ENCODE results near the gene CABLES1.

Gene CABLES1

DNA sequence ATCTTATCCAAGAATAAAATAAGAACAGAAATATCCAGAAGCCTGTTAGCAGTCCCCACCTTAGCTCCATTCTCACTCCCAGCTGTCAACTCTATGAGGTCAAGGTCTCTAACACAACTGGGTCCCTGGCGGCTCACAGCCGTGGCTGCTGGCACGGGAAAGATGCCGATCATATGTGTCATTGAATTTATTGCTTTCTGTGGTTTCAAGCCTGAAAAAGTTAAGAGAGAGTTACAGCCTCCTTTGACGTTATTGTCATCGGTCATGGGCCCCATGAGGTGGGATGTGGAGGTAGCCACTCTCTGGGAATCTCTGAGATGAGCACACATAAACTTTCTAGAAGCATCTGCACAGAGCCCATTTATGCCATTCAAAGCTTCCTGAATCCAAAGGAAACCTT is 28.7 kb upstream of the CABLES1 start (continued):
- TF ChIP-seq REST (tag by site-specific recombination; IDR thresholded peaks at IDR 0.05) (no peak), BCL6B (tag by site-specific recombination; IDR thresholded peaks at IDR 0.05) (no peak), ATF2 (tag by site-specific recombination; IDR thresholded peaks at IDR 0.05; ENCODE audit: low read depth) (0 out of 2 replicates have a peak, but pooled peaks have one; percentile 52), KLF10 (tag by site-specific recombination; IDR thresholded peaks at IDR 0.05) (peak; percentile 53; the same call in 1 of the 2 replicates), KLF17 (tag by site-specific recombination; IDR thresholded peaks at IDR 0.05) (peak; percentile 37; the same call in 1 of the 2 replicates), ZNF354C (tag by site-specific recombination; IDR thresholded peaks at IDR 0.05; ENCODE audit: borderline replicate concordance, low read depth) (no peak), ZFP69B (tag by site-specific recombination; IDR thresholded peaks at IDR 0.05) (peak; percentile 77), ZNF529 (tag by site-specific recombination; IDR thresholded peaks at IDR 0.05; ENCODE audit: insufficient replicate concordance) (no peak), FEZF1 (tag by site-specific recombination; IDR thresholded peaks at IDR 0.05) (peak; percentile 74), ZBTB21 (tag by site-specific recombination; IDR thresholded peaks at IDR 0.05) (peak; percentile 82), SCRT1 (tag by site-specific recombination; IDR thresholded peaks at IDR 0.05; ENCODE audit: borderline replicate concordance) (no peak), ZBTB10 (tag by site-specific recombination; IDR thresholded peaks at IDR 0.05) (peak; percentile 28; the same call in 1 of the 2 replicates), ZNF558 (tag by site-specific recombination; IDR thresholded peaks at IDR 0.05) (0 out of 2 replicates have a peak, but pooled peaks have one; percentile 8), ZNF777 (tag by site-specific recombination; IDR thresholded peaks at IDR 0.05; ENCODE audit: borderline replicate concordance) (no peak)
- TF ChIP-seq, protein P1, sequence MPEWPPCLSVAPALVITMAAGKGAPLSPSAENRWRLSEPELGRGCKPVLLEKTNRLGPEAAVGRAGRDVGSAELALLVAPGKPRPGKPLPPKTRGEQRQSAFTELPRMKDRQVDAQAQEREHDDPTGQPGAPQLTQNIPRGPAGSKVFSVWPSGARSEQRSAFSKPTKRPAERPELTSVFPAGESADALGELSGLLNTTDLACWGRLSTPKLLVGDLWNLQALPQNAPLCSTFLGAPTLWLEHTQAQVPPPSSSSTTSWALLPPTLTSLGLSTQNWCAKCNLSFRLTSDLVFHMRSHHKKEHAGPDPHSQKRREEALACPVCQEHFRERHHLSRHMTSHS (tag by site-specific recombination; IDR thresholded peaks at IDR 0.05), result no peak
- TF ChIP-seq, protein P2, sequence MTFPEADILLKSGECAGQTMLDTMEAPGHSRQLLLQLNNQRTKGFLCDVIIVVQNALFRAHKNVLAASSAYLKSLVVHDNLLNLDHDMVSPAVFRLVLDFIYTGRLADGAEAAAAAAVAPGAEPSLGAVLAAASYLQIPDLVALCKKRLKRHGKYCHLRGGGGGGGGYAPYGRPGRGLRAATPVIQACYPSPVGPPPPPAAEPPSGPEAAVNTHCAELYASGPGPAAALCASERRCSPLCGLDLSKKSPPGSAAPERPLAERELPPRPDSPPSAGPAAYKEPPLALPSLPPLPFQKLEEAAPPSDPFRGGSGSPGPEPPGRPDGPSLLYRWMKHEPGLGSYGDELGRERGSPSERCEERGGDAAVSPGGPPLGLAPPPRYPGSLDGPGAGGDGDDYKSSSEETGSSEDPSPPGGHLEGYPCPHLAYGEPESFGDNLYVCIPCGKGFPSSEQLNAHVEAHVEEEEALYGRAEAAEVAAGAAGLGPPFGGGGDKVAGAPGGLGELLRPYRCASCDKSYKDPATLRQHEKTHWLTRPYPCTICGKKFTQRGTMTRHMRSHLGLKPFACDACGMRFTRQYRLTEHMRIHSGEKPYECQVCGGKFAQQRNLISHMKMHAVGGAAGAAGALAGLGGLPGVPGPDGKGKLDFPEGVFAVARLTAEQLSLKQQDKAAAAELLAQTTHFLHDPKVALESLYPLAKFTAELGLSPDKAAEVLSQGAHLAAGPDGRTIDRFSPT (tag by site-specific recombination; IDR thresholded peaks at IDR 0.05), result no peak; the same call in 1 of the 2 replicates
- TF ChIP-seq, protein P3, sequence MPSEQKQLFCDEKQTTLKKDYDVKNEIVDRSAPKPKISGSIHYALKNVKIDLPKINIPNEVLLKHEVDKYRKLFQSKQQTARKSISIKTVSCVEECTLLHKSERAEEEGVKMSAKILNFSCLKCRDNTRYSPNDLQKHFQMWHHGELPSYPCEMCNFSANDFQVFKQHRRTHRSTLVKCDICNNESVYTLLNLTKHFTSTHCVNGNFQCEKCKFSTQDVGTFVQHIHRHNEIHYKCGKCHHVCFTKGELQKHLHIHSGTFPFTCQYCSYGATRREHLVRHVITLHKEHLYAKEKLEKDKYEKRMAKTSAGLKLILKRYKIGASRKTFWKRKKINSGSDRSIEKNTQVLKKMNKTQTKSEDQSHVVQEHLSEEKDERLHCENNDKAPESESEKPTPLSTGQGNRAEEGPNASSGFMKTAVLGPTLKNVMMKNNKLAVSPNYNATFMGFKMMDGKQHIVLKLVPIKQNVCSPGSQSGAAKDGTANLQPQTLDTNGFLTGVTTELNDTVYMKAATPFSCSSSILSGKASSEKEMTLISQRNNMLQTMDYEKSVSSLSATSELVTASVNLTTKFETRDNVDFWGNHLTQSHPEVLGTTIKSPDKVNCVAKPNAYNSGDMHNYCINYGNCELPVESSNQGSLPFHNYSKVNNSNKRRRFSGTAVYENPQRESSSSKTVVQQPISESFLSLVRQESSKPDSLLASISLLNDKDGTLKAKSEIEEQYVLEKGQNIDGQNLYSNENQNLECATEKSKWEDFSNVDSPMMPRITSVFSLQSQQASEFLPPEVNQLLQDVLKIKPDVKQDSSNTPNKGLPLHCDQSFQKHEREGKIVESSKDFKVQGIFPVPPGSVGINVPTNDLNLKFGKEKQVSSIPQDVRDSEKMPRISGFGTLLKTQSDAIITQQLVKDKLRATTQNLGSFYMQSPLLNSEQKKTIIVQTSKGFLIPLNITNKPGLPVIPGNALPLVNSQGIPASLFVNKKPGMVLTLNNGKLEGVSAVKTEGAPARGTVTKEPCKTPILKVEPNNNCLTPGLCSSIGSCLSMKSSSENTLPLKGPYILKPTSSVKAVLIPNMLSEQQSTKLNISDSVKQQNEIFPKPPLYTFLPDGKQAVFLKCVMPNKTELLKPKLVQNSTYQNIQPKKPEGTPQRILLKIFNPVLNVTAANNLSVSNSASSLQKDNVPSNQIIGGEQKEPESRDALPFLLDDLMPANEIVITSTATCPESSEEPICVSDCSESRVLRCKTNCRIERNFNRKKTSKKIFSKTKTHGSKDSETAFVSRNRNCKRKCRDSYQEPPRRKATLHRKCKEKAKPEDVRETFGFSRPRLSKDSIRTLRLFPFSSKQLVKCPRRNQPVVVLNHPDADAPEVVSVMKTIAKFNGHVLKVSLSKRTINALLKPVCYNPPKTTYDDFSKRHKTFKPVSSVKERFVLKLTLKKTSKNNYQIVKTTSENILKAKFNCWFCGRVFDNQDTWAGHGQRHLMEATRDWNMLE (tag by site-specific recombination; conservative IDR thresholded peaks at IDR 0.05; ENCODE audit: low read depth), result no peak
